HepG2 (cell line): ENCODE results near the gene CNTNAP1. TPM values are rescaled to one million over a fixed set of nuclear protein-coding genes. Genes with fewer than 3 reads are reported as not detected.

Source experiments
- GPBP1L1 ChIP-seq: sonication (generic); formaldehyde crosslinking; IDR thresholded peaks from 2 replicates; pipeline ENCODE4 v1.5.0; 2020; ENCODE audit warnings: mild to moderate bottlenecking, missing genetic modification reagents
- IRF1 ChIP-seq: sonication (generic); formaldehyde crosslinking; IDR thresholded peaks from 2 replicates; pipeline ENCODE4 v1.4.0; 2020; ENCODE audit warnings: low read depth, mild to moderate bottlenecking, missing genetic modification reagents
- KDM3A ChIP-seq: IDR thresholded peaks from 2 replicates; pipeline ENCODE4 v1.6.1; 2018; ENCODE audit warnings: low read depth, missing compliant biosample characterization
- PBX3 ChIP-seq: sonication (generic); formaldehyde crosslinking; IDR thresholded peaks from 2 replicates; pipeline ENCODE4 v1.8.1; 2023; ENCODE audit warnings: missing genetic modification reagents, inconsistent platforms, borderline replicate concordance
- SIN3A ChIP-seq: IDR thresholded peaks from 2 replicates; pipeline ENCODE4 v1.6.1; 2011; ENCODE audit warnings: low read depth, mild to moderate bottlenecking, control low read depth, low read length, borderline replicate concordance
- SNAPC4 ChIP-seq: sonication (generic); formaldehyde crosslinking; IDR thresholded peaks from 2 replicates; pipeline ENCODE4 v1.4.0; 2020; ENCODE audit warnings: mild to moderate bottlenecking, missing genetic modification reagents
- ZFP62 ChIP-seq: sonication (generic); formaldehyde crosslinking; IDR thresholded peaks from 2 replicates; pipeline ENCODE4 v1.4.0; 2020; ENCODE audit warnings: missing genetic modification reagents
- ZMYM4 ChIP-seq: sonication (generic); formaldehyde crosslinking; IDR thresholded peaks from 2 replicates; pipeline ENCODE4 v1.8.1; 2023; ENCODE audit warnings: mild to moderate bottlenecking, missing genetic modification reagents
- ZNF101 ChIP-seq: sonication (generic); formaldehyde crosslinking; IDR thresholded peaks from 2 replicates; pipeline ENCODE4 v1.4.0; 2020; ENCODE audit warnings: mild to moderate bottlenecking, low read depth, missing genetic modification reagents, borderline replicate concordance
- ZNF160 ChIP-seq: sonication (generic); formaldehyde crosslinking; IDR thresholded peaks from 2 replicates; pipeline ENCODE4 v1.8.0; 2022; ENCODE audit warnings: mild to moderate bottlenecking, inconsistent platforms, missing genetic modification reagents
- ZNF350 ChIP-seq: sonication (generic); formaldehyde crosslinking; IDR thresholded peaks from 2 replicates; pipeline ENCODE4 v1.4.0; 2020; ENCODE audit warnings: mild to moderate bottlenecking, low read depth, missing genetic modification reagents, borderline replicate concordance
- ZNF609 ChIP-seq: sonication (generic); formaldehyde crosslinking; IDR thresholded peaks from 2 replicates; pipeline ENCODE4 v1.4.0; 2020; ENCODE audit warnings: mild to moderate bottlenecking, missing genetic modification reagents, borderline replicate concordance
- ZNF652 ChIP-seq: IDR thresholded peaks from 2 replicates; pipeline ENCODE4 v1.6.1; 2016; ENCODE audit warnings: low read depth, borderline replicate concordance
- ZNF740 ChIP-seq: sonication (generic); formaldehyde crosslinking; IDR thresholded peaks from 2 replicates; pipeline ENCODE4 v1.4.0; 2020; ENCODE audit warnings: missing genetic modification reagents
- polyA plus RNA-seq, 8 experiments: library from polyadenylated mRNA; depleted of rRNA in 3 of 8; stranded (reverse) in 7 of 8; unstranded in 1 of 8; fragments of >200 nt; fragmentation: Illumina TruSeq in 4 of 8; extraction: Trizol in 4 of 8; gene quantifications; 2 replicates each; pipeline versions ENCODE4 v1.2.1 to v1.2.3, GENCODE V29; 2011 to 2016; ENCODE audit warnings: low read depth in 4 of 8, missing spikeins in 1 of 8, mixed read lengths in 1 of 8; ENCODE audit not compliant: insufficient read depth in 1 of 8
- total RNA-seq, 5 experiments: library from RNA; depleted of rRNA; stranded (reverse); fragments of >200 nt; fragmentation: Illumina TruSeq; extraction: Trizol; gene quantifications; 2 replicates each; pipeline ENCODE4 v1.2.3, GENCODE V29; 2016; ENCODE audit warnings: low read depth in 1 of 5

CNTNAP1 gene
- total and polyA plus RNA-seq, 2 of the 13 experiments (the other 11 are each of a cell fraction or from before 2014, with no cell fraction given), result 4.5 to 7.7 TPM

GRCh38 chr17:42676424-42677011 is 5.8 kb upstream of the CNTNAP1 start, which contains the start of gene PLEKHH3 (continued):
- TF ChIP-seq ZNF609, result 0 out of 2 replicates have a peak, but pooled peaks have one; percentile 10
- TF ChIP-seq ZMYM4 (CRISPR knock-in tag), result peak; percentile 52; the same call in 1 of the 2 replicates
- peak; percentile 33 for TF ChIP-seq ZNF740 (CRISPR knock-in tag)
- peak; percentile 26; the same call in 1 of the 2 replicates for TF ChIP-seq ZNF652 (CRISPR knock-in tag)
- no peak; the same call in 1 of the 2 replicates for TF ChIP-seq ZNF350 (CRISPR knock-in tag)
- TF ChIP-seq GPBP1L1 (CRISPR knock-in tag), result no peak
- no peak for TF ChIP-seq IRF1 (CRISPR knock-in tag)
- no peak for TF ChIP-seq PBX3
- TF ChIP-seq ZFP62, result no peak
- 0 out of 2 replicates have a peak, but pooled peaks have one; percentile 25 for TF ChIP-seq SNAPC4
- TF ChIP-seq ZNF160 (CRISPR knock-in tag), result peak; percentile 30; the same call in 1 of the 2 replicates
- 0 out of 2 replicates have a peak, but pooled peaks have one; percentile 13 for TF ChIP-seq KDM3A (CRISPR knock-in tag)
- no peak; the same call in 1 of the 2 replicates for TF ChIP-seq ZNF101 (CRISPR knock-in tag)
- TF ChIP-seq SIN3A, result peak; percentile 88; the same call in 1 of the 2 replicates
